ENCODE measurements around the gene KRT75. TPM values are rescaled to one million over a fixed set of nuclear protein-coding genes. Genes with fewer than 3 reads are reported as not detected.
A peak's percentile ranks its signal among the peaks of the same experiment; 100 is the strongest.

KRT75 gene
- total and polyA plus RNA-seq, 8 donors = not detected

GRCh38 chr12:52445876-52446275 is 11.7 kb upstream of the KRT75 start:
- Histone ChIP-seq H3K9me3 (no peaks in the 10 kb centered on the region), H3K4me1 (no peaks in the 10 kb centered on the region), H3K27me3 (no peaks in the 10 kb centered on the region), H3K4me3 (no peak overlapping the region), H3K27ac (no peak overlapping the region), H3K36me3 (no peaks in the 10 kb centered on the region)
- FAIRE-seq = no peak
- ATAC-seq = no peak
- 45 to 56% methylated on average over 3 of the region's 3 CpGs for WGBS, 2 donors
- intact Hi-C loops (cut with DNase I) = no loop called here
- TF ChIP-seq CTCF (IDR thresholded peaks at IDR 0.05) = no peak
- no peak for DNase-seq

- H3K4me3 ChIP-seq = no peak overlapping the region
- no peak for TF ChIP-seq CTCF (IDR thresholded peaks at IDR 0.05)
- intact Hi-C loops (cut with DNase I) = no loop called here
- DNase-seq = no peak
- no peaks in the 10 kb centered on the region for H3K27me3 ChIP-seq
- peak in 3 of 4 donors; percentile 29 to 69 (median 46) for ATAC-seq
- no peaks in the 10 kb centered on the region for H3K36me3 ChIP-seq
- 44 to 51% methylated on average over 10 of the region's 10 CpGs for WGBS, 2 donors
- peak overlapping the region in 2 of 4 donors; percentile 58 to 60 for H3K27ac ChIP-seq
- no peaks in the 10 kb centered on the region for H3K9me3 ChIP-seq
- H3K4me1 ChIP-seq = no peaks in the 10 kb centered on the region
- FAIRE-seq = no peak
Measured at GRCh38 chr12:52444647-52445595, 10.8 kb upstream of the KRT75 start.

- FAIRE-seq (no peak), ATAC-seq (no peak), DNase-seq (no peak)
- Histone ChIP-seq H3K4me1 (no peaks in the 10 kb centered on the region), H3K9me3 (no peaks in the 10 kb centered on the region), H3K27me3 (no peaks in the 10 kb centered on the region), H3K4me3 (no peak overlapping the region), H3K27ac (peak overlapping the region in 2 of 4 donors; percentile 58 to 60), H3K36me3 (no peaks in the 10 kb centered on the region)
- 87 to 95% methylated on average over 3 of the region's 3 CpGs for WGBS, 2 donors
- intact Hi-C loops (cut with DNase I) = no loop called here
- no peak for TF ChIP-seq CTCF (IDR thresholded peaks at IDR 0.05)
Measured at GRCh38 chr12:52443966-52444365, 9.8 kb upstream of the KRT75 start.

- intact Hi-C loops (cut with DNase I) = no loop called here
- Histone ChIP-seq H3K27ac (no peak overlapping the region), H3K4me1 (no peaks in the 10 kb centered on the region), H3K36me3 (no peaks in the 10 kb centered on the region), H3K4me3 (no peak overlapping the region), H3K9me3 (no peaks in the 10 kb centered on the region), H3K27me3 (no peaks in the 10 kb centered on the region)
- peak in 3 of 4 donors; percentile 29 to 71 (median 68) for ATAC-seq
- no peak for FAIRE-seq
- peak in 1 of 6 donors; percentile 20 for DNase-seq
- WGBS, 2 donors = 39 to 43% methylated on average over 6 of the region's 6 CpGs
- no peak for TF ChIP-seq CTCF (IDR thresholded peaks at IDR 0.05)
Measured at GRCh38 chr12:52442600-52443061, 8.5 kb upstream of the KRT75 start.

Measured in pancreas (tissue), 10 donors.